Left forelimb (tissue), 1 donor: ENCODE results near the gene SERPINB1.
"Not testable (repeated sequence)": the region's sequence is repeated elsewhere in the genome, so short reads cannot be mapped to it uniquely, and the experiment has no call there.

ENCODE experiments used
- DNase-seq: peaks from one replicate; pipeline ENCODE4 v3.0.0-alpha.2; 2018; ENCODE audit warnings: low spot score

The SERPINB1 gene

DNA sequence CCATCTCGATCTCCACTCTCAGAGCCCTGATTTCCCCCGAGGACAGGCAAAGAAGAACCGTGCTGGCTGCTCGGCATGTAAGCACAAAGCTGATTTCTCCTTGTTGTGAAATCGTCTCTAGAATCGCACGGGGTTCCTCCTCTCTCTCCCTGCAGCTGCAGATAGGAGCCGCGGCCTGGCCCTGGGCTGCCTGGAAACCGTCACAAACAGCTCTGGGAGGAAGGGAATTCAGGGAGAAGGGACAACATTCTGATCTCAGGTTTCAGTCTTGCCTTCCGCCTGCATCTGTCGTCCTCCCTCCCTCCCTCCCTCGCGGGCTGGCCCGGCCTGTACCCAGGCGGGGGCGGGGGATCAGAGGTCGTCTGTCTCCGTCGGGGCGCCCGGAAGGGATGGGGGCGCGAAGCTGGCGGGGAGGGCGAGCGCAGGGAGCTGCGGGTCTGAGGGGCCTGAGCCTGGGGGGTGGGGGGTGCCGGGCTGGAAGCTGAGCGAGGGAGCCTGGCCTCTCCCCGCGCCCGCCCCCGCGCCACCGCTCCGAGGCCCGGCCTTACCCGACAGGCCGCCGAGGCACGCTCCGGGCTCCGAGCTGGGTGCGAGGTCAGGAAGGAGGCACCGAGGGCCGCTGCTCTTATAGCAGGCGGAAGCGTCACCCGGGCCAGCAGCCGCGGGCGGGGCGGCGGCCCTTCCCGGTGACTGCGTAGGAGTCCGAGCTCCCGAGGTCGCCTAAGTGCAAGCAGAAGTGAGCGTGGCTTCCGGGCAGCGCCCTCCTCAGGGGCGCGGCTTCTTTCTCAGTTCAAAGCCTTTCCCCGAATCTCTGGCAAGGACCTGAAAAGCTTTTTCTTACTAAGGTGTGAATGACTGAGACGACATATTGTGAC is at the start of gene SERPINB1:
TSS of gene SERPINB1 (minus strand) at position 600 of the 875 bp plus-strand sequence. CDS start 1,277 bp downstream, outside the sequence.
- peak; percentile 87 for DNase-seq

DNA sequence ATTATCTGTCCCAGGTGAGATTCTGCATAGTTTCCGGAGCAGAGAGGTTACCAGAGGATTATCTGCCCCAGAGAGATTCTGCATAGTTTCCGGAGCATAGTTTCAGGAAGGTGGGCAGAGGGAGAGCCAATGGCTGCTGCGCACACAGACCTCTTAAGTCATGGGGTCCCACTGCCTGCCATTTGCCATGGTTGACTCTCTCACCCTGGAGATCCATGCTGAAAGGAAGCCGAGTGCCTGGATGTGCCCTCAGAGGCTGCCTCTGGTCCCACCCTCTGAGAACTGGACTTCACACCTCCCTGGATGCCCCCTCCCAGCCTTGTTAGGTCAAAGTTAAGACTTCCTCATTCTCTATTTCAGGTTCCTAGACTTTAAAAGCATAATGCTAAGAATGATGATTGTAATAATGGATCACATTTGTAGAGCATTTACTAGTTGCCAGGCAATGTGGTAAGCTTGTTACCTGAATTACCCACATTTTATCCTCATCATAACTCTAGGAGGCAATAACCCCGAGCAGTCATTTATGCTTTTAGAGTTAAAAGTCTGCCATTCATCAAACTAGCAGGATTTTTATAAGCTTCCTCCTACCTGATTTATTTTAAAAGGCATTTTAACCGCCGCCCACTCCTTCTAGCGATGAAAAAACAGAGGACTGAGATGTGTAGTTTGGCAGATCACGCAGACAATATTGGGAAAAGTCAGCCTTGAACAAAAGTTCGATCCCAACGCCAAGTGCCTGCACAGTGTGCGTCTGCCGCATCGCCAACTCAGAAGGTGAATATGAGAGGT is 49.5 kb upstream of the SERPINB1 start:
- DNase-seq, result no peak

DNA sequence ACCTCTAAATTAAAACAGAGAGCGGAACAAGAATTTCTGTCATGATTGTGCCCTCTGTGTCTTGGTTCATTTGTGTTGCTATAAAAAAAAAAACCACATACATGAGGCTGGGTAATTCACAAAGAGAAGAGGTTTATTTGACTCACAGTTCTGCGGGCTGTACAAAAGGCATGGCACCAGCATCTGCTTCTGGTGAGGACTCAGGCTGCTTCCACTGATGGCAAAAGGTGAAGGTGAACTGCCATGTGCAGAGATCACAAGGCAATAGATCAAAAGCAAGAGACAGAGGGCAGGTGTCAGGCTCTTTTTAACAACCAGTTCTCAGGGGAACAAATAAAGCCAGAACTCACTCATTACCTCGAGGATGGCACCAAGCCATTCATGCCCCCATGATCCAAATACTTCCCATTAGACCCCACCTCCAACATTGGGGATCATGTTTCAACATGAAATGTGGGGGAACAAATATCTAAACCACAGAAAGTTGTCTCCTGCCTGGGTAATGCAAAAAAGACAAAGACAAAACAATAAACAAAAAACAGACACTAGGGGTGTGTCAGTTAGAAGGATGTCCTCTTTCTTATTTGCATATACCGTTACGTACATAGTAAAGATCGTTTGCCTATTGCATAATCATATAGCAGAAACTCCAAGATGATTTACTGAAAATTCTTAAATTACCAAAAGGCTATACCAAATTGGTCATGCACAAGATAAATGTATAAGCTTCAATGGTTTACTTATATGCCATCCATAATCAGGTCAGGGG is 44.5 kb upstream of the SERPINB1 start:
- no peak for DNase-seq

- no peak for DNase-seq
Observed at GRCh38 chr6:2884804-2885203, 43.1 kb upstream of the SERPINB1 start.

GRCh38 chr6:2883673-2884072 is 42.0 kb upstream of the SERPINB1 start:
- DNase-seq, result no peak

GRCh38 chr6:2881423-2881822 is 39.8 kb upstream of the SERPINB1 start:
- DNase-seq, result no peak

GRCh38 chr6:2880156-2880555 is 38.5 kb upstream of the SERPINB1 start:
- DNase-seq, result not testable (repeated sequence)

GRCh38 chr6:2877960-2878359 is 36.3 kb upstream of the SERPINB1 start:
- DNase-seq, result no peak

DNA sequence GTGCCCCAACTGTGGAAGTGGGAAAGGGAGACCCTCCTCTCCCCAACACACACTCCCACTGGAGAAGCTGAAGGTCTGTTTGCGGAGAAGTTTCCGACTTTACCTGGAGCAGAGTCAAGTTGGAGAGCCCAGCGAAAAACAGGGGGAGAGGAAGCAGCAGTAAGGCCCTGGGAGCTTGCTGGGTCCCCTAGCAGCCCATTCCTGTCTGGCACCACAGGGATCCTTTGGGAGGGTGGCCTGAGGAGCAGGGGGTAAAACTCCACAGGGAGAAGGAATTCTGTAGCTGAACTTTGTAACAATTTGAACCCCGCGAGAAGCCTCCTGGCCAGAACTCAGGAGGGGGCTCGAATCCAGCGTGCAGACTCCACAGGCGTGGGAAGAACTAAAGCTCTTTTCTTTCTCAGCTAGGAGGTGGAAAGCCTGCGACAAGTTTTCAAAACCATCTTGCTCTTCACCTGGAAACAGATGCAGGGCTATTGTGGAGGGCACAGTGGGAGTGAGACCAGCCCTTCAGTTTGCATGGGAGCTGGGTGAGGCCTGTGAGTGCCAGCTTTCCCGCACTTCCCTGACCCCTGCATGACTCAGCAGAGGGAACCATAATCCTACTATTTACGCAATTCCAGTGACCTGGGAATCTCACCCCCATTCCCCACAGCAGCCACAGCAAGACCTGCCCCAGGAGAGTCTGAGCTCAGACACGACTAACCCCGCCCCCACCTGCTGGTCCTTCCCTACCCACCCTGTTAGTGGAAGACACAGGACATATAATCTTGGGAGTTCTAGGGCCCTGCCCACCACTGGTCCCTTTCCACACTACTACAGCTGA is 35.6 kb upstream of the SERPINB1 start:
- DNase-seq, result no peak

GRCh38 chr6:2876210-2877056 is 34.8 kb upstream of the SERPINB1 start:
- DNase-seq, result no peak

GRCh38 chr6:2875359-2876191 is 33.9 kb upstream of the SERPINB1 start:
- no peak for DNase-seq

DNA sequence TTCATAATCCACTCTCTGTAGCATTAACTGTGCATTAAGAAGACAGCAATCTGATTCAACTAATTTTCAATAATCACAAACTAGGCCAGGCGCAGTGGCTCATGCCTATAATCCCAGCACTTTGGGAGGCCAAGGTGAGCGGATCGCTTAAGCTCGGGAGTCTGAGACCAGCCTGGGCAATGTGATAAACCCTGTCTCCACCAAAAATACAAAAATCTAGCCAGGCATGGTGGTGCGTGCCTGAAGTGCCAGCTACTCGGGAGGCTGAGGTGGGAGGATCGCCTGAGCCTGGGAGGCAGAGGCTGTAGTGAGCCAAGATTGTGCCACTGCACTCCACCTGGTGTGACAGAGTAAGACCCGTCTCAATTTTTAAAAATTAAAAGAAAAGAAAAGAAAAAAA is 32.0 kb upstream of the SERPINB1 start:
- no peak for DNase-seq

DNA sequence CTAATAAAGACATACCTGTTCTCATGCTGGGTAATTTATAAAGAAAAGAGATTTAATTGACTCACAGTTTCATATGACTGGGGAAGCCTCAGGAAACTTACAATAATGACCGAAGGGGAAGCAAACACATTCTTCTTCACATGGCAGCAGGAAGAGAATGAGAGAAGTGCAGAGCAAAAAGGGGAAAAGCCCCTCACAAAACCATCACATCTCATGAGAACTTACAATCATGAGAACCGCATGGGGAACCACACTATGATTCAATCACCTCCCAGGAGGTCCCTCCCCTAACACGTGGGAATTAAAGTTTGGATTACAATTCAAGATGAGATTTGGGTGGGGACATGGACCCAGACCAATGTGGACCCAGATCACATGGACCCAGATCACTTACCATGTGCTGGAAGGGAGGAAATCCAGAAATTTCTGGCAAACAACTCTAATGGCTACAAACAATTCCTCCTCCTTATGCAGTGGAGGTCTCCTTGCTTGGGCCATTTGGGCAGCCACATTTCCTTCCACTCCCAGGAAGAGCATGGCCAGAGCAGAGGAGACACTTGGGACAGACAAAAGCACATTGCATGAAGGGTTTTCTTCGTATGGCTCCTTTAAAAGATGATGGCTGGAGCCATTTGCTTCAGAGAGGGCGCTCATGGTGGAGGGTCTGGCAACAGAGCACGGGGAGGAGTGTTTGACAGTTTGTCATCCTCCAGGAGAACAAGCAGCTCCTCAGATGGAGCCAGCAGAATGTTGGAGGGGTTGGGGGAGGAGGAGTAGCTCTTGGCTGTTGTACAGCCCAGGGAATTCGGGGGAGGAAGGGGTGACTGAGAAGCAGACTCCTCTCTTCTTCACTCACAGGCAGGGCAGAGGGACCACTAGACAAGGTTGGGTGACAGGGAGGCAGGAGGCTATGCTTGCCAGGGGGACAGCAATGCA is 31.0 kb upstream of the SERPINB1 start:
- no peak for DNase-seq

- DNase-seq, result no peak
Observed at GRCh38 chr6:2871953-2872352, 30.3 kb upstream of the SERPINB1 start.

DNA sequence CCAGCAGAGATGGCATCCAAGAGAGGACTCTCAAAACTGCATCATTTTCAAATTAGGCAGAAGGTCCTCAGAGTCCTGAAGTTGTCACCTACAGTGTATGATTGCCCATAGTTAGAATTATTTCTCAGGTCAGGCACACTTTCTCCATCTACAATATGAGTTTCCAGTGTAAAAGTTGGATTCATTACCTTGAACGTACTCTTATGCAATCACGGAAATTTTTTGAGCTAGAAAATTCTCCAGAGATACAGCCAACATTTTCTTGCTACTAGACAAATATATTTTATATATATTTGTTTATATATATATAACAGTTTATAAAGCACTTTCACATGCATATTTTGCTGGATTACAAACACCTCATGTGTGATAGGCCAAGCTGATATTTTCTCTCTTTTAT is 29.4 kb upstream of the SERPINB1 start:
- DNase-seq, result no peak

GRCh38 chr6:2870046-2870636 is 28.5 kb upstream of the SERPINB1 start:
- DNase-seq, result no peak

DNA sequence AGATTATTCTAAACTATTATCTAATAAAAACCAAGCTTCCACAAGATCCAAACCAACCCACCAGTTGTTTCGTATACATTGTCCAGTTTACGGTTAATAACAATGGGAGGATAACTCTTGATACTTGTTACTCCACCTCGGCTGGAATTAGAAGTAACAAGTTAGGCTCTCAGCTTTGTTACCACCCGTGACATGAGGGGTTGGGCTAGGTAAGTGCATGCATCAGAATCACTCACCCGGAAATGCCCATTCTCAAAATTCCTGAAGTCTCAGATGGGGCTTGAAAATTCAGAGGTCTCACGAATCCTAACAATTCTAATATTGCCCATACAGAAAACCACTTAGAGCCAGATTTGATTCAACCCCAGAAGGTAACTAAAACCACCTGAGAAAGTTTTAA is 27.0 kb upstream of the SERPINB1 start:
- DNase-seq, result no peak
